Thyroid gland (tissue), 4 donors: ENCODE measurements around the gene ZNF350.

ENCODE experiments used
- CTCF ChIP-seq, 6 experiments: fragments of 200-600 bp in 3 of 6; fragments of 450-650 bp in 3 of 6; sonication (generic) in 3 of 6; IDR thresholded peaks; one replicate each; pipeline ENCODE4 v1.5.1; 2016 to 2019; ENCODE audit warnings: antibody characterized with exemption in 6 of 6, mild to moderate bottlenecking in 2 of 6, inconsistent platforms in 1 of 6, moderate library complexity in 1 of 6
- POLR2A ChIP-seq, 2 donors: fragments of 450-650 bp; IDR thresholded peaks; one replicate each; pipeline ENCODE4 v1.6.1; 2017; ENCODE audit warnings: antibody characterized with exemption in 2 of 2, mild to moderate bottlenecking in 2 of 2, moderate library complexity in 1 of 2

GRCh38 chr19:51994048-51994644, 7.5 kb upstream of the ZNF350 start:
- TF ChIP-seq CTCF (IDR thresholded peaks at IDR 0.05) (no peak), POLR2A (IDR thresholded peaks at IDR 0.05) (no peak)
